HepG2 (cell line): ENCODE results near the gene ACP7. TPM values are rescaled to one million over a fixed set of nuclear protein-coding genes. Genes with fewer than 3 reads are reported as not detected.

ENCODE experiments used
- ATAC-seq: fragments of 200-7000 bp; cut with Tn5 transposase; 3 replicates; pipeline ENCODE4 v1.9.1; 2020; ENCODE audit warnings: mild to moderate bottlenecking, moderate library complexity
- BruUV-seq: library from RNA; stranded (reverse); fragments of 400-500 nt; replicated peaks from 2 replicates; lab custom pipeline; 2021; lab: Mats Ljungman, UMichigan
- CTCF ChIA-PET: fragments of 300-600 bp; formaldehyde crosslinking; extraction: SDS; loops from one replicate; lab custom pipeline; 2021; ENCODE audit warnings: low total read pairs, inconsistent platforms, low intra/inter-chr PET ratio; lab: Yijun Ruan, JAX
- POLR2A ChIA-PET: fragments of 350-600 bp; sonication (Branson Sonifier 250); formaldehyde crosslinking; loops from one replicate; lab custom pipeline; 2020; ENCODE audit warnings: antibody characterized with exemption, inconsistent platforms; lab: Yijun Ruan, JAX
- DNase-seq: peaks from one replicate; pipeline ENCODE4 v3.0.0-alpha.2; 2015; ENCODE audit warnings: low spot score
- FAIRE-seq: peaks from 3 replicates; lab custom pipeline; 2011; peaks lifted over from hg19 to GRCh38; lab: Jason Lieb, UNC
- H2AFZ ChIP-seq: one replicate; pipeline ENCODE4 v1.6.1; 2011; ENCODE audit warnings: low read length, inconsistent platforms
- H3K27ac ChIP-seq: fragments of 300-600 bp; 3 replicates; pipeline ENCODE4 v1.8.0; 2011; ENCODE audit warnings: mixed run types, mild to moderate bottlenecking, mixed read lengths, low read length, inconsistent platforms; ENCODE audit not compliant: insufficient read depth; ENCODE audit errors: extremely low read length
- H3K27me3 ChIP-seq, 2 experiments: fragments of 200-600 bp in 1 of 2; 2 replicates in 1 of 2; 3 replicates in 1 of 2; pipeline versions ENCODE4 v1.6.0 to v1.8.0; 2011; ENCODE audit warnings: low read length in 2 of 2, mild to moderate bottlenecking in 2 of 2, moderate library complexity in 2 of 2, inconsistent platforms in 1 of 2; ENCODE audit not compliant: insufficient read depth in 2 of 2, control insufficient read depth in 1 of 2
- H3K36me3 ChIP-seq, 2 experiments: fragments of 200-600 bp in 1 of 2; replicated peaks in 1 of 2; 2 replicates in 1 of 2; 3 replicates in 1 of 2; pipeline versions ENCODE4 v1.5.1 to v1.8.0; 2011; ENCODE audit warnings: low read length in 2 of 2, inconsistent platforms in 1 of 2; ENCODE audit not compliant: insufficient read depth in 2 of 2, control insufficient read depth in 1 of 2
- H3K4me1 ChIP-seq: 2 replicates; pipeline ENCODE4 v1.5.1; 2012; ENCODE audit warnings: low read length, inconsistent platforms; ENCODE audit not compliant: insufficient read depth
- H3K4me2 ChIP-seq: 2 replicates; pipeline ENCODE4 v1.6.0; 2011; ENCODE audit warnings: low read depth, low read length, inconsistent platforms
- H3K4me3 ChIP-seq, 3 experiments: fragments of 200-600 bp in 1 of 3; sonication (generic), shearing (Covaris generic) in 1 of 3; replicated peaks in 1 of 3; 2 replicates each; pipeline ENCODE4 v1.5.1; 2011 to 2016; ENCODE audit warnings: low read length in 3 of 3, inconsistent platforms in 2 of 3, low read depth in 2 of 3, mild to moderate bottlenecking in 2 of 3, control low read depth in 1 of 3, mixed read lengths in 1 of 3; ENCODE audit not compliant: insufficient read depth in 1 of 3
- H3K79me2 ChIP-seq: one replicate; pipeline ENCODE4 v1.6.1; 2011; ENCODE audit warnings: low read length, inconsistent platforms; ENCODE audit not compliant: insufficient read depth
- H3K9ac ChIP-seq: 2 replicates; pipeline ENCODE4 v1.6.0; 2011; ENCODE audit warnings: mild to moderate bottlenecking, low read depth, low read length, inconsistent platforms; ENCODE audit not compliant: insufficient read depth
- H3K9me3 ChIP-seq: 2 replicates; pipeline ENCODE4 v1.5.1; 2012; ENCODE audit warnings: mild to moderate bottlenecking, low read length
- H4K20me1 ChIP-seq: 2 replicates; pipeline ENCODE4 v1.6.0; 2011; ENCODE audit warnings: inconsistent platforms, mild to moderate bottlenecking, low read length, moderate library complexity; ENCODE audit not compliant: insufficient read depth
- SRSF1 ChIP-seq: fragments of 200-400 bp; formaldehyde crosslinking; optimal IDR thresholded peaks from 2 replicates; pipeline ENCODE3; 2017; ENCODE audit warnings: mild to moderate bottlenecking, low read depth, low read length, moderate library complexity
- ZBTB20 ChIP-seq: sonication (generic); formaldehyde crosslinking; IDR thresholded peaks from 2 replicates; pipeline ENCODE4 v1.8.1; 2023; ENCODE audit warnings: missing genetic modification reagents, low read depth, mild to moderate bottlenecking, borderline replicate concordance
- ZNF629 ChIP-seq: sonication (generic); formaldehyde crosslinking; conservative IDR thresholded peaks from 2 replicates; pipeline ENCODE4 v1.5.0; 2020; ENCODE audit warnings: missing genetic modification reagents
- ZNF747 ChIP-seq: sonication (generic); formaldehyde crosslinking; IDR thresholded peaks from 2 replicates; pipeline ENCODE4 v1.8.1; 2023; ENCODE audit warnings: missing genetic modification reagents, mild to moderate bottlenecking, borderline replicate concordance
- WGBS: methylation state at CpG from one replicate; pipeline ENCODE4 v1.1.6; 2017; ENCODE audit warnings: low lambda C conversion rate; 5-methylcytosine and 5-hydroxymethylcytosine counted together
- in situ Hi-C: cut with HindIII; loops from 2 replicates; pipeline ENCODE4 v1.10.0; 2017; ENCODE audit warnings: low pct_unique_long_range_greater_than_20kb; ENCODE audit not compliant: extremely low pct_ligation_motif_present
- intact Hi-C: fragments of 100-400 bp; cut with micrococcal nuclease; formaldehyde crosslinking; loops from one replicate; pipeline ENCODE4 v1.10.0; 2022; ENCODE audit not compliant: unreplicated experiment
- polyA plus RNA-seq, 8 experiments: library from polyadenylated mRNA; depleted of rRNA in 3 of 8; stranded (reverse) in 7 of 8; unstranded in 1 of 8; fragments of >200 nt; fragmentation: Illumina TruSeq in 4 of 8; extraction: Trizol in 4 of 8; gene quantifications; 2 replicates each; pipeline versions ENCODE4 v1.2.1 to v1.2.3, GENCODE V29; 2011 to 2016; ENCODE audit warnings: low read depth in 4 of 8, missing spikeins in 1 of 8, mixed read lengths in 1 of 8; ENCODE audit not compliant: insufficient read depth in 1 of 8
- total RNA-seq, 5 experiments: library from RNA; depleted of rRNA; stranded (reverse); fragments of >200 nt; fragmentation: Illumina TruSeq; extraction: Trizol; gene quantifications; 2 replicates each; pipeline ENCODE4 v1.2.3, GENCODE V29; 2016; ENCODE audit warnings: low read depth in 1 of 5
- TF ChIP-seq, protein P1 (sequence below): sonication (generic); formaldehyde crosslinking; IDR thresholded peaks from 2 replicates; pipeline ENCODE4 v1.4.0; 2020; ENCODE audit warnings: mild to moderate bottlenecking, missing genetic modification reagents
- TF ChIP-seq, protein P2 (sequence below): IDR thresholded peaks from 2 replicates; pipeline ENCODE4 v1.6.1; 2016; ENCODE audit warnings: missing compliant biosample characterization, missing genetic modification reagents, borderline replicate concordance

Gene ACP7
- total and polyA plus RNA-seq, 2 of the 13 experiments (the other 11 are each of a cell fraction or from before 2014, with no cell fraction given) = not detected

DNA sequence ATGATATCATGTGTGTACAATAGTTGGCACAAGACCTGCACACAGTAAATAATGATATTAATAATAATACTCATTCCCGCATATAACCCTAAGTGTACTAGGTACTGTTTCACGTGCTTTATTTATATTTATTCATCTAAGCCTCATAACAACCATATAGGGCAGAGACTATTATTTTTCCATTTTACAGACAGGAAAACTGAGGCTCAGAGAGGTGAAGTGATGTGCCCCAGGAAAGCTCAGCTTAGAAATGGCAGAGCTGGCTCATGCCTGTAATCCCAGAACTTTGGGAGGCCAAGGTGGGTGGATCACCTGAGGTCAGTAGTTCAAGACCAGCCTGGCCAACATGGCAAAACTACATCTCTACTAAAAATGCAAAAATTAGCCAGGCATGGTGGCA lies 13.6 kb downstream of the ACP7 start:
- Histone ChIP-seq H3K9ac (no peak overlapping the region), H2AFZ (no peak overlapping the region), H3K79me2 (no peaks in the 10 kb centered on the region)
- in situ Hi-C loops = no loop called here
- no peak for FAIRE-seq
- POLR2A ChIA-PET = no interaction called here
- TF ChIP-seq ZNF629 (peak; percentile 59), SRSF1 (no peak)
- TF ChIP-seq, all 625 proteins: peak for 1
- ATAC-seq (no peak), DNase-seq (no peak)
- CTCF ChIA-PET = no interaction called here
- intact Hi-C loops = no loop called here
- Histone ChIP-seq H3K4me1 (peaks cover 18% of the 10 kb centered on the region; the same call in 1 of the 2 replicates), H3K27ac (no peak overlapping the region), H3K4me2 (no peak overlapping the region), H3K4me3 (no peak overlapping the region), H3K27me3 (no peaks in the 10 kb centered on the region), H3K9me3 (no peaks in the 10 kb centered on the region), H4K20me1 (no peaks in the 10 kb centered on the region), H3K36me3 (no peaks in the 10 kb centered on the region)
- WGBS = 7% methylated on average over 2 of the region's 2 CpGs
- BruUV-seq = no TSS peak

DNA sequence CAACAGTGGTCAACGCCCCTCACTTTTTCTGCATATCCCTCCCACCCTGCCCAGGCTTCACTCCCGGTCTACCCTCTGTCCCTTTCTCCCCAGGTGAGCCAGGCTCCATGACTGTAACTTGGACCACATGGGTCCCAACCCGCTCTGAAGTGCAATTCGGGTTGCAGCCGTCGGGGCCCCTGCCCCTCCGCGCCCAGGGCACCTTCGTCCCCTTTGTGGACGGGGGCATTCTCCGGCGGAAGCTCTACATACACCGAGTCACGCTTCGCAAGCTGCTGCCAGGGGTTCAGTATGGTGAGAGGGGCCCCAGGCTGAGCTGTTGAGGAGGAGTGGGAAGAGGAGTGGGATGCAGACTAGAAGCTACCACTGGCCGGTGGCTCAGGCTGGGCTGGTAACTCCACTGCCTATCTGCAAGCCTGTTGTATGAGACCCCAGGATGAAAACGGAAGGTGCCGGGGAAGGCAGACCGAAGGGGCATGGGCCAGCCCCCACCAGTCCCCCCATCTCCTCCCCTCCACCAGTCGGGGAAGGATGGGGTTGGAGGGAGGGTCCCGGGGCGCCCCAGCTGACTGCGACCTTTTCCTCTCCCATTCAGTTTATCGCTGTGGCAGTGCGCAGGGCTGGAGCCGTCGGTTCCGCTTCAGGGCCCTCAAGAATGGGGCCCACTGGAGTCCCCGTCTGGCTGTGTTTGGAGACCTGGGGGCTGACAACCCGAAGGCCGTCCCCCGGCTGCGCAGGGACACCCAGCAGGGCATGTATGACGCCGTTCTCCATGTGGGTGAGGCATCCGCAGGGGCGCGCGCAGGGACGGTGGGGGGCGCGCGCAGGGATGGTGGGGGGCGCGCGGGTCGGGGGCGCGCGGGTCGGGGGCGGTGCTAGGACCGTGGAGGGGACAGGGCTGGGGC lies 14.4 kb downstream of the ACP7 start:
- DNase-seq = no peak
- H4K20me1 ChIP-seq = no peaks in the 10 kb centered on the region
- no peak for ATAC-seq
- no peaks in the 10 kb centered on the region for H3K36me3 ChIP-seq
- no peak overlapping the region for H3K4me3 ChIP-seq
- intact Hi-C loops = no loop called here
- H3K9ac ChIP-seq = no peak overlapping the region
- in situ Hi-C loops = no loop called here
- FAIRE-seq = no peak
- peaks cover 18% of the 10 kb centered on the region; the same call in 1 of the 2 replicates for H3K4me1 ChIP-seq
- POLR2A ChIA-PET = no interaction called here
- CTCF ChIA-PET = no interaction called here
- BruUV-seq = no TSS peak
- no peaks in the 10 kb centered on the region for H3K79me2 ChIP-seq
- no peak overlapping the region for H2AFZ ChIP-seq
- no peak overlapping the region for H3K4me2 ChIP-seq
- no peaks in the 10 kb centered on the region for H3K27me3 ChIP-seq
- no peaks in the 10 kb centered on the region for H3K9me3 ChIP-seq
- no peak overlapping the region for H3K27ac ChIP-seq
- WGBS = 80% methylated on average over 40 of the region's 53 CpGs
- TF ChIP-seq, protein P1, sequence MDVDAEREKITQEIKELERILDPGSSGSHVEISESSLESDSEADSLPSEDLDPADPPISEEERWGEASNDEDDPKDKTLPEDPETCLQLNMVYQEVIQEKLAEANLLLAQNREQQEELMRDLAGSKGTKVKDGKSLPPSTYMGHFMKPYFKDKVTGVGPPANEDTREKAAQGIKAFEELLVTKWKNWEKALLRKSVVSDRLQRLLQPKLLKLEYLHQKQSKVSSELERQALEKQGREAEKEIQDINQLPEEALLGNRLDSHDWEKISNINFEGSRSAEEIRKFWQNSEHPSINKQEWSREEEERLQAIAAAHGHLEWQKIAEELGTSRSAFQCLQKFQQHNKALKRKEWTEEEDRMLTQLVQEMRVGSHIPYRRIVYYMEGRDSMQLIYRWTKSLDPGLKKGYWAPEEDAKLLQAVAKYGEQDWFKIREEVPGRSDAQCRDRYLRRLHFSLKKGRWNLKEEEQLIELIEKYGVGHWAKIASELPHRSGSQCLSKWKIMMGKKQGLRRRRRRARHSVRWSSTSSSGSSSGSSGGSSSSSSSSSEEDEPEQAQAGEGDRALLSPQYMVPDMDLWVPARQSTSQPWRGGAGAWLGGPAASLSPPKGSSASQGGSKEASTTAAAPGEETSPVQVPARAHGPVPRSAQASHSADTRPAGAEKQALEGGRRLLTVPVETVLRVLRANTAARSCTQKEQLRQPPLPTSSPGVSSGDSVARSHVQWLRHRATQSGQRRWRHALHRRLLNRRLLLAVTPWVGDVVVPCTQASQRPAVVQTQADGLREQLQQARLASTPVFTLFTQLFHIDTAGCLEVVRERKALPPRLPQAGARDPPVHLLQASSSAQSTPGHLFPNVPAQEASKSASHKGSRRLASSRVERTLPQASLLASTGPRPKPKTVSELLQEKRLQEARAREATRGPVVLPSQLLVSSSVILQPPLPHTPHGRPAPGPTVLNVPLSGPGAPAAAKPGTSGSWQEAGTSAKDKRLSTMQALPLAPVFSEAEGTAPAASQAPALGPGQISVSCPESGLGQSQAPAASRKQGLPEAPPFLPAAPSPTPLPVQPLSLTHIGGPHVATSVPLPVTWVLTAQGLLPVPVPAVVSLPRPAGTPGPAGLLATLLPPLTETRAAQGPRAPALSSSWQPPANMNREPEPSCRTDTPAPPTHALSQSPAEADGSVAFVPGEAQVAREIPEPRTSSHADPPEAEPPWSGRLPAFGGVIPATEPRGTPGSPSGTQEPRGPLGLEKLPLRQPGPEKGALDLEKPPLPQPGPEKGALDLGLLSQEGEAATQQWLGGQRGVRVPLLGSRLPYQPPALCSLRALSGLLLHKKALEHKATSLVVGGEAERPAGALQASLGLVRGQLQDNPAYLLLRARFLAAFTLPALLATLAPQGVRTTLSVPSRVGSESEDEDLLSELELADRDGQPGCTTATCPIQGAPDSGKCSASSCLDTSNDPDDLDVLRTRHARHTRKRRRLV = no peak
- no peak for TF ChIP-seq ZBTB20 (CRISPR knock-in tag)
- TF ChIP-seq, protein P2, sequence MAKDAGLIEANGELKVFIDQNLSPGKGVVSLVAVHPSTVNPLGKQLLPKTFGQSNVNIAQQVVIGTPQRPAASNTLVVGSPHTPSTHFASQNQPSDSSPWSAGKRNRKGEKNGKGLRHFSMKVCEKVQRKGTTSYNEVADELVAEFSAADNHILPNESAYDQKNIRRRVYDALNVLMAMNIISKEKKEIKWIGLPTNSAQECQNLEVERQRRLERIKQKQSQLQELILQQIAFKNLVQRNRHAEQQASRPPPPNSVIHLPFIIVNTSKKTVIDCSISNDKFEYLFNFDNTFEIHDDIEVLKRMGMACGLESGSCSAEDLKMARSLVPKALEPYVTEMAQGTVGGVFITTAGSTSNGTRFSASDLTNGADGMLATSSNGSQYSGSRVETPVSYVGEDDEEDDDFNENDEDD (CRISPR knock-in tag) = no peak
- no peak for TF ChIP-seq ZNF747 (CRISPR knock-in tag)
